HG03565 (cell line): ENCODE results near the gene FAM161B.
"Not testable (repeated sequence)": the region's sequence is repeated elsewhere in the genome, so short reads cannot be mapped to it uniquely, and the experiment has no call there.

Experiments used
- ATAC-seq: cut with Tn5 transposase; IDR thresholded peaks from one replicate; pipeline ENCODE4 v1.9.1; 2021; ENCODE audit warnings: mild to moderate bottlenecking, moderate library complexity; ENCODE audit not compliant: unreplicated experiment

The FAM161B gene

DNA sequence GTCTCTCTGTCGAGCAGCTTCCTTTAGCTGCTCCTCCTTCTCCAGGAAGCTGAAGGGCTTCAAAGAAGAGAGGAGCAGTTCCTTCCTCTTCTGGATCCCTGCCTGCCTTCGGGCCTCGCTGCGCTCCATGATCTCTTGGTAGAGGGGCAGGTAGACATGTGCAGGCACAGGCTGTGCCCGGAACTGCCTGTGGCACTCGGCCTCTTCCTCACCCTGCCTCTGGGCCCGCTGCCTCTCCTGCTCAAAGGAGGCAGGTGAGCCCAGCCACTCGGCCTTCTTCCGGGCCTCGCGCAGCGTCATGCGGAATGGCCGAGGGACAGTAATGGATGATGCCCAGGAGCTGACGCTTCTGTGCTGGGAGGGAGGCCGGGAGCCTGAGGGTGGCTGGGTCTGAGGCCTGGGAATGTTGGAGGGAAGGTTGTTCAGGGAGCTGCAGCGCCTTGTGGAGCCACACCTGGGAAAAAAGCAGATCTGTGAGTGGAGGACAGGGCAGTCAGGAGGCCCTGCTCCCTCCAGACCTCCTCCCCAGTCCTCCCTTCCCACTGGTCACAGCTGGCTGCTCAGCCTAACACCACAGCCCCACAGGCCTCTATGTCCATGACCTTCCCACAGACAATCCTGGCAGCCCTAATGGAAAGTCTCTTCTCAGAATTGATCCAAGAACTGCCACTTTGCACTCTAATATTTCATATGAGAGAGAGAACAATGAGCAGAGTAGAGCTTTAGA lies 5.3 kb downstream of the FAM161B start:
- ATAC-seq, result no peak

DNA sequence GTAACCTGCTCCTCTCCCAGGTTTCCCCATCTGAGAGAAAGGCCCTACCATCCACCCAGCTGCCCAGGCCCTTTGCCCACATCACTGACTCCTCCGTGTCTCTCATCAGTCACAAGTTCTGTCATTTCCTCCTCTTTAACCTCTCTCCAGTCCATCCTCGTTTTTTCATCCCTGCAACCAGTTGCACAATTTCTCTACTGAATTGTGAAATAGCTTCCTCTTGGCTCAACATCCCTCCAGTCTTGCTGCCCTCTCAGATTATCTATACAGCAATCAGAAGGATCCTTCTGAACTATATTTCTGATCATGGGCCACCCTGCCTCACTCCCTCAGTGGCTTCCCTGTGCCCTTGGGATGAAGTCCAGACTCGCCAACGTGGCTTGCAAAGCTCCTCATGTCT lies 6.8 kb downstream of the FAM161B start:
- ATAC-seq, result no peak

DNA sequence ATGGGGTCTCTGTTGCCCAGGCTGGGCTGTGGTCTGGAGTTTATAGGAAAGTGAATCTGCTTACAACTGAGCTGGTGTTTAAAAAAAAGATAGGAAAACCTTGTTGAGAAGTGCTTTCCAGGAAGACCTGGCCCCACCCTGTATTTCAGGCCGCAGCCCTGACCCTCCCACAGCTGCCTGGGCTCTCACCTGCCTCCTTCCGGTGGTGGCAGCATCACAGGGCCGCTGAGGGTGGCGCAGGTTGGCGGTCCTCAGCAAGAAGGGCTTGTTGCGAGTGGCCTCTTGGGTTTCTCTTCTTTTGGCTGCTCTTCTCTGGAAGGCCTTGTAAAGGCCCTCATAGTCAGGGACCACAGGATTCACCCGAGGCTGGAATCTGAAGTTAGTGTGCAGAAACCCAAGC lies 7.7 kb downstream of the FAM161B start:
- ATAC-seq, result no peak

DNA sequence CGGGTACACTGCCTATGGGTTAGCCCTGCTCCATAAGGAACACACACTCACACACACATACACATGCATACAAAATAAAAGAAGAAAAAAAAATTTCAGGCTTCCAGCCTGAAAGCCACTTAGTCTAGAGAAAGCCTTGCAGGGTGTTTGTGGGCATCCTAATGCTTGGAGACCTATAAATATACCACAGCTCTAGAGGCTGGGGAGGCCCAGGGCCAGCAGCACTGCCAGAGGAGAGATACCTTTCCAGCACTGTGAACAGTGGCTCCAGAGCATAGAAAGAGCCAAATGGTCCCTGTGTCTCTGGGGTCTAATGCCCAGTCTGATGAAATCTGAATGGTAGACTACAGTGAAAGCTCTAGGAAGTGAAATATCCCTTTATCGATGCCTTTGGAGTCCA lies 12.9 kb downstream of the FAM161B start:
- no peak for ATAC-seq

DNA sequence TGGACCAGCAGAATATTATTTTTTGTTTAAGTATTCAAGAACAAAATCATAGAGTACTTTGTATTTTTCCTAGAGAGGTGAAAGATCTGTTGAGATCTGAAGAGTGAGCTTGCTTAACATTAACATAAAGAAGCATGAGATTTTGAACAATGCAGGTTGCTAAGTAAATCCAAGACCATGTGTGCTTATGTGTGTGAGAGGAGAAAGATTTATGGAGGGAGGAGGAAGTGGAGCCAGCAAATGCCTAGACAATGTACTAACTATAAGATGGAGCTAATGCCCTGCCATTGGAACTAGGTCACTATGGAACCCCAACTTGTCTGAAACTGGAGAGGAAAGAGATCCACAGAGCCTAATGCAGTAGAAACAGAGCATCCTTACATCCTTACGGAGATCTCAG lies 13.3 kb downstream of the FAM161B start:
- ATAC-seq, result no peak

DNA sequence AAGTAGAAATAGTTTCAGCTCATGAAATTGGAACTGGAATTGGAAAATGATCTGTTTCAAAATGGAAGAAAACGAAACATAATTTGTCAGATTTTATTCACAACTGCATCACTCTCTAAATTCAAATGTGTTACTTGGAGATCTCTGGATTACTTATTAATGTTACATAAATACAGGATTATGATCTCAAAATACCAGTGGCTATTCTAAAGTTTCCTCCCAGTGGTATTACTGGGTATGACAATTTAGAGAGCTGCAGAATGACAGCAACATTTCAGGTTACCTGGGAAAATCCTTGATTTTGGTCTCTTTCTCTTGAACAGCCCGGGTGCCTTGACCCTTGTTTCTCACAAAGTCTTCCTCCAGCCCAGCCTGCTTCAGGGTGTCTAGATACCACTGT lies 14.2 kb downstream of the FAM161B start:
- ATAC-seq, result no peak

DNA sequence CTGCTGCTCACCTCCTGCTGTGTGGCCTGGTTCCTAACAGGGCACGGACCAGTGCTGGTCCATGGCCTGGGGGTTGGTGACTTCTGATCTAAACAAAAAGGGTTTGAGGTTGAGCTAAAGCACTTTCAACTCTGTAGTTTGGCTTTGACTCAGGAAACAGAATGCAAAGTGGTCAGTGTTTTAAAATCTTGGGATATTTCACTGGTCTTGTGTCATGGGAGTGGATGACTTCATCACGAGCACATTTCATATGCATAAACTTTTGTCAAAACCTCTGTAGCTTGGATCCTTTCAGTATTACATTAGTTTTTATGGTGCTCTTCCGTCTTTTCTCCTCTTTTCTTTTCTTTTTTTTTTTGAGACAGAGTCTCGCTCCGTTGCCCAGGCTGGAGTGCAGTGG lies 25.6 kb downstream of the FAM161B start:
- no peak for ATAC-seq

DNA sequence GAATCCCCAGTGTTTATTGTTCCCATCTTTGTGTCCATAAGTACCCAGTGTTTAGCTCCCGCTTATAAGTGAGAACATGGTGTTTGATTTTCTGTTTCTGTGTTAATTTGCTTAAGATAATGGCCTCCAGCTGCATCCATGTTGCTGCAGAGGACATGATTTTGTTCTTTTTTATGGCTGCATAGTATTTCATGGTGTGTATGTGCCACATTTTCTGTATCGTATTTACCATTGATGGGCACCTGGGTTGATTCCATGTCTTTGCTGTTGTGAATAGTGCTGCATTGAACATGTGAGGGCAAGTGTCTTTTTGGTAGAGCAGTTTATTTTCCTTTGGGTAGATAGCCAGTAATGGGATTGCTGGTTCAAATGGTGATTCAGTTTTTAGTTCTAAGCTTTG lies 30.4 kb downstream of the FAM161B start:
- not testable (repeated sequence) for ATAC-seq

DNA sequence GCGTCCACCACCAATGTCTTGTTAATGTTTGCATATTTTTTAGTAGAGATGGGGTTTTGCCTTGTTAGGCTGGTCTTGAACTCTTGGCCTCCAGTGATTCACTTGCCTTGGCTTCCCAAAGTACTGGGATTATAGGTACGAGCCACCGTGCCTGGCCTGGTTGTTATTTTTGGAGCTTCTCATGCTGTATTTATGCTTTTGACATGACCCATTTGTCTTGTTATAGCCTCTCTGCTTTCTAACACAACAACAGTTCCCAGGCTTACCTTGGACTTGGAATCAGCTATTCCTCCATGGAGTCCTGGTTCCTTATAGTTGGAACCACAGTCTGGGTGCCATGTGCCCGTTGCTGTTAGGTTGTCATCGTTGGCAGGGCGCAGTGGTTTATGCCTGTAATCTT lies 33.6 kb downstream of the FAM161B start:
- ATAC-seq, result no peak

DNA sequence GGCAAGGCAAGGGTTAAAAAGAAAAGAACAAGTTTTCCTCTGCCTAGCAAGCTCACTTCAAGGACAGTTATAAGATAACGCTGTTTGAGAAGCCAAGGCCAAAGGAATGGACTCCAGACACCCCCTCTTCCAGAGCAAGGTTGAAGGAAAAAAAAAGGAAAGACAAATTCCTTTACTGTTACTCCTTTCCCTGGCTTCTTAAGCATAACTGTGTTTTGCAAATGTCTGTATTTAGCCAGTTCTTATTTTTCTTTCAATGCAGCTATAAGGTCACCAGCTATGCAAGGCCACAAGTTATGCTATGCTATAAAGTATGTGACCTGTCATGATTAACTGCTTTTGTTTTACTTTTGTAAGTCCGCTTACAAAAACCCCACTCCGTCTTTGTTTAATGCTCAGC lies 36.6 kb downstream of the FAM161B start:
- no peak for ATAC-seq

DNA sequence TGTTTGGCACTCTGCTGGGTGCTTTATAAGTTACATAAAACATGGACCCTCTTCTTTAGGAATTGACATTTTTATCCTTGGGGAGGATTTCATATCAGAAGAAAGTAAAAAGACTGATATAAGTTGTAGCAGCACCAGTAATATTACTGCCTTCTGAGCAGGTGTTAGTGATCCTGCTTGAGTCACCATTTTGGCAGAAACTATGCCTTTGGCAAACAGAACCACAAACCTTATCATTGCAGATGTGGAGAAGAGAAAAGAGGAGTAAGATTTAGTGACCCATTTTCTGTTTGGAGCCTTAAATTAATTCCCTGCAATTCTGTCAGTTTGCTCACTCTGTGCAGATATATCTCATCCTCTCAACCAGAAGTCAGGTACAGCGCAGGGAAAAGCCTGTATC lies 40.2 kb downstream of the FAM161B start:
- no peak for ATAC-seq

DNA sequence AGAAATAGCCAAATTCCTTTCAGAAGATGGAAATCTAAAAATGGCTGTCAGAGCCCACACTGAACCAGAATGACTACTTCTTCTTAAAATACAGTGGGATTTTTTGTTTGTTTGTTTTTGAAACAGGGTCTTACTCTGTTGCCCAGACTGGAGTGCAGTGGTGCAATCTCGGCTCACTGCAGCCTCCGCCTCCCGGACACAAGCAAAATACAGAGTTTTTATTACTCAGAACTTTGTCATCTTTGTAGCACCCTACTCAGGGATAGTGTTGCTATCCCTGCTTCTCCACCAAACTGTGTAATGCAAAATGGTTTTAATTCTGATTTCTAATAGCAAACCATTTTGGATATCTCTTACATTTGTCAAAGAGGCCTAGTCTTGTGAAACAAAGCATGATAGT lies 46.9 kb downstream of the FAM161B start:
- ATAC-seq, result no peak

DNA sequence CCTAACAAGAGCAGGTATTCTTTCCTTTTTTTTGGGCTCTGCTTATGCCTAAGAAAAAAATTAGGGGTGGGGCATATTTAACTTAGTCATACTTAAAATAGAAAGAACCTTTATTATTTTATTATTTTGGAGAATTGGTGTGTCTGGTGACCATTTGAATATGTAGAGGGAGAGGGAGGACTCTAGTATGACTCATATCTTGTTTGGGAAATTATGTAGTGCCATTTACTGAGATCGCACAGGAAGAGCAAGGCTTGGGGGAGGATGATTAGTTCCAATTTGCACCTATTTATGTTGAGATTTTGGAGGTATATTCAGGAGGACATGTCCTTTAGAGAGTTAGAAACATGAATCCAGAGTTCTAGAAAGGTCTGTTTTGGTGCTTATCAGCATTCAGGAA lies 53.4 kb downstream of the FAM161B start:
- ATAC-seq, result no peak

DNA sequence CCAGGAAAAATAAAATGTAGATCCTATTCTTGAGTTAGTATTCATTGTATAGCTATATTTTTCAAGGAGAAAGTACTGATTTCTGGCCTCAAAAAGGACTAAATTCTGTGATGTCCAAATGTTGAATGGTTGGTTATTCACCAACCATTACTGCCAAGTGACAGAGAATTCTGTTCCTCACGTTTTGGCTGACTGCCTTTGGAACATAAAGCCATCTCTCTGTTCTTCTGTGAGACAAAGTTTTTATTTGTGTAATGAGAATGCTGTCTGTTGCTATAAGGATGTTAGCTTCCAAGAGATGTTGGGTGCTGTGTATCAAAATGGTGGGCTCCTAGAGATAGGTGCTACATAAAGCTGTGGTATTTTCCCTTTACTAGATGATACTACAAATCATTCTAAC lies 54.0 kb downstream of the FAM161B start:
- ATAC-seq, result no peak

DNA sequence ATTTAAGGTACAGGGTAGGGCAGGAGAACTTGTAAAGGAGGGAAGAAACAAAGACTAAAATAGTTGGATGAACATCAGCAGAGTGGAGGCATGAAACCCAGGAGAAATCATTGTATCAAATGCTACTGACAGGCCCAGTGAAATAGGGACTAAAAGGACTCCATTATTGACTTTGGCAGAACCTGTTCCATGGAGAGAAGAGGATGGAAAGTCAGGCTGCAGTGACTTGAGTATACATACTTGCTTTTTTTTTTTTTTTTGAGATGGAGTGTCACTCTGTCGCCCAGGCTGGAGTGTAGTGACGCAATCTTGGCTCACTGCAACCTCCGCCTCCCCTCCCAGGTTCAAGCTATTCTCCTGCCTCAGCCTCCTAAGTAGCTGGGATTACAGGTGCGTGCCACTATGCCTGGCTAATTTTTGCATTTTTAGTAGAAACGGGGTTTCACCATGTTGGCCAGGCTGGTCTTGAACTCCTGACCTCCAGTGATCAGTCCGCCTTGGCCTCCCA lies 55.7 kb downstream of the FAM161B start:
- not testable (repeated sequence) for ATAC-seq

DNA sequence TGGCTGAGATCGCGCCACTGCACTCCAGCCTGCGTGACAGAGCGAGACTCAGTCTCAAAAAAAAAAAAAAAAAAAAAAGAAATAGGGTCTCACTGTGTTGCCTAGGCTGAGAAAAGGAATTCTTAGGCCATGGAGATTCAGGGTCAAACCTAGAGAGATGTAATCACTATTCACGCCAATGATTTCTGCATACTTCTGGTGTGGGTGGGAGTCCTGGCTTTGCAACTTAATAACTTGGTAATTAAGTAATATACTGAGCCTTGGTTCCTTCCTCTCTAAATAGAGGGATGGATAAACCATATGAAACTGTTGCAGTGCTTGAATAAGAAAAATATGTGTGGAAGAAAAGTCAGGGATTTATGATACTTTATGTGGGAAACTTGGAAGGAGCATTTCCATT lies 60.5 kb downstream of the FAM161B start:
- no peak for ATAC-seq

DNA sequence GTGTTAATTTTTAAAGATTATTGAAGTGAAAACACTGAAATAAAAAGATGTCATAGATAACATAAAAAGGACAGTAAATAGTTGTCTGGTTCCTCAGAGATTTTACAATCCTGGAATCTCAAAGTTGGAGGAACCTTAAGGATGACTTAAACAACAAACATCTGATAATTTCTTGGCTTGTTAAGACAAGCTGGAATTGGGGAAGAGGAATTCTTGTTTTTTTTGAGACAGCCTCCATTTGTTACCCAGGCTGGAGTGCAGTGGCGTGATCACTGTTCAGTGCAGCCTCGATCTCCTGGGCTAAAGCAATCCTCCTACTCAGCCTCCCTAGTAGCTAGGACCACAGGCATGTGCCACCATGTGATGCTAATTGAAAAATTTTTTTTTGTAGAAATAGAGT lies 60.9 kb downstream of the FAM161B start:
- ATAC-seq, result no peak

DNA sequence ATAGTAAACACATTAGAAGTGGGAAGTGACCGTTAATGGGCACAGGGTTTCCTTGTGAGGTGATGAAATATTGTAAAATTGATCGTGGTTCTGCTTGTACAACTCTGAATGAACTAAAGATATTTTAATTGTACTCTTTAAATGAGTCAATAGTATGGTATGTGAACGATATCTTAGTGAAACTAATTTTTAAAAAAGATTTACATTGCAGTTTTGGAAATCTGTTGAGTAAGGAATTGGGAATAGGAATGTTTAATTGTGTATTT lies 61.5 kb downstream of the FAM161B start:
- no peak for ATAC-seq

DNA sequence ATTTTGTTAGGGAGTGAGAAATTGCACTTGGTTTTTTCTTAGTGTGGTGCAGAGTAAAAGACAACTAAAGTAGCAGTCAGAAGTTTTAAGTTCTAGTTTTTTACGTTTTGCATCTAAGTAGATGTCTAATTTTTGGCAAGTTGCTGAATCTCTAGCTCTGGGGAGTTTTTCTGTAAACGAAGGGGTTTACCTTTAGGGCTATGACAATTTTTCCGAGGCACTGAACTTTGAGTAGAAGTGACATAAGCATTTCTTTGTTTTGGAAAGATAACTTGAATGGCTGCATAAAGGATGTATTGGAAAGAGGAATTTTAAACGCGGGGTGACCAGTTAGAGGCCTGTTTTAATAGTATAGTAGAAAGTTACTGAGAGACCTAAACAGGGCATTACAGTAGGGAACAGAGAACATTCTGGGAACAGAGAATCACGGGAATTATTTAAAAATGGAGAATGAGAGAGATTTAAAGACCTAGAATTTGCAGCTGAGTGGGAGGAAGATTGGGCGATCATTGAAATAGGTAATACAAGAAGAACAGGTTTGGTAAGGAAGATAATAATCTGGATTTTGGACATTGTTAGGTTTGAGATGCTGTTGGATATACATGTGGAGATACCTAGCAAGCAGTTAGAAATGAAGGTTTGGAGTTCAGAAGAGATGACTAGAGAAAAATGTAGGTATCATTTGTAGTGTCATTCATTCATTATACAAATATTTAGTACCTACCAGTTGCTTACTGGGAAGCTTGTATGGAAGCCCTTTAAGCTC lies 62.0 kb downstream of the FAM161B start:
- ATAC-seq, result no peak

DNA sequence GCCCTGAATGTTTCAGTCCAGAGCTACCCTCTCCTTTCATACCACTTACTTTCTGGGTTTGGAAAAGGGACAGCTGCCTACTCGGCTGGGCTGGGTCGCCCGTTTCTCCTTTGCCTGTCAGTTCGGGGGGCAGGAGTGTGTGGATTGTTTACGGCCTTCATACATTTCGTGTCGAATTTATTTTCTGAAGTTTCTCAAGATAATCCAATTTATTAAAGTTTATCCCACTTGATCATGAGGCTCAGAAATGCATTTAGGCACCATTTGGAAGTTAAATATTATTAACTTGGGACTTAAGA lies 62.6 kb downstream of the FAM161B start:
- ATAC-seq, result no peak

DNA sequence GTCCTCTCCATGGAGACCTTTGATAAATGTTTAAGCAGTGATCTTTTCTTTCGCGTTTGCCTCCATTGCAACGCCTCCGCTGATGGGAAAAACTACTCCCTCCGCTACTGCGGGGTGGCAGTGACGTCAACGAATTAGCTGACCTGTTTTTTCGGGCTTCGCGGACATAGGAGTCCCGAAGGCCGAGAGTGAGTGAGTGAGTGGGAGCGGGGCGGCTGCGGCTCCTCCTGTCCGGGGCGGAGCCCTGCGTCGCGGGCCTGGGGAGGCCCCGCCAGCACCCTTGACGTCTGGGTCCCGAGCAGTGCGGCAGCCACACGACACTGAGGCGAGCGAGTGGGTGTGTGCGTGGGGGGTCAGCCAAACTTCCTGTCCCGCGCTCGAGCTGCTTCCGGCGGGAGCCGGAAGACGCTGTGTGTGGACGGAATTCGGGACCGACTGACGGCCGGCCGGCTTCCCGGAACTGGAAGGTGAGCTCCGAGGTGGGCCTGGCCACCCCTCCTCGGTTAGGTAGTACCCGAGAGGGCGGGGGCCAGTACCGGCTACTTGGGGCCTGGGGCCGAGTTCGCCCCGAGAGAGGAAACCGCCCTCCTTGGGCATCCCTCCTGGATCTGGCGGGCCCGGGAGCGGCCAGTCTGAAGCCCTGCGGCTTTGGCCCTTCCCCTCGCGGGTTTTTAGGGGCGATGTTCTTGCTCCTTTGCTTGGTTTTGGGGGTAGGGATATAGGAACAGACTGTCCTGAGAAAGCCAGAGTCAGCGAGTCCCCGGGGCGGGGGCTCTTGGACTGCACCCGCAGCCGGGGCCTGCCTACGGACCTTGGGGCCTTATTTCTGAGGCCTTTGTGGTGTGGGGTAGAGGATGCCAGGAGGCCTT lies 63.2 kb downstream of the FAM161B start, which contains the start of gene ZNF410:
Gene ZNF410, plus strand, starts transcription at position 411 of the 869 bp plus-strand sequence. CDS start 5,317 bp downstream, outside the sequence.
- ATAC-seq, result peak; percentile 92
